Stimulated activated CD4-positive, alpha-beta T cell treated with anti-CD3 and anti-CD28 coated beads, Interleukin-15, amount 100 ng/mL, for 24 hours (primary cell): ENCODE measurements around the gene VPS33A.
"Not testable (repeated sequence)": the region's sequence is repeated elsewhere in the genome, so short reads cannot be mapped to it uniquely, and the experiment has no call there.

Experiments
- DNase-seq: peaks from one replicate; pipeline ENCODE4 v3.0.0-alpha.2; 2020

Gene VPS33A

GRCh38 chr12:122203301-122204166, 62.8 kb downstream of the VPS33A start, which contains the start of gene B3GNT4:
Gene B3GNT4, plus strand, starts transcription at chr12:122203709. Its CDS starts 910 bp downstream, at chr12:122204619.
- DNase-seq: peak; percentile 82

GRCh38 chr12:122202811-122203210, 63.5 kb downstream of the VPS33A start:
- not testable (repeated sequence) for DNase-seq

- DNase-seq: no peak
Measured at GRCh38 chr12:122202017-122202416, 64.3 kb downstream of the VPS33A start.

GRCh38 chr12:122201381-122201780, 64.9 kb downstream of the VPS33A start:
- DNase-seq: no peak

- no peak for DNase-seq
Measured at GRCh38 chr12:122200541-122201175, 65.6 kb downstream of the VPS33A start.

GRCh38 chr12:122199484-122200355, 66.6 kb downstream of the VPS33A start:
- no peak for DNase-seq

- DNase-seq: no peak
Measured at GRCh38 chr12:122197612-122197966, 68.7 kb downstream of the VPS33A start.

- DNase-seq: no peak
Measured at GRCh38 chr12:122195405-122195804, 70.9 kb downstream of the VPS33A start.

- DNase-seq: no peak
Measured at GRCh38 chr12:122194804-122195203, 71.5 kb downstream of the VPS33A start.

- no peak for DNase-seq
Measured at GRCh38 chr12:122192441-122192840, 73.9 kb downstream of the VPS33A start.

GRCh38 chr12:122190842-122191668, 75.2 kb downstream of the VPS33A start:
- DNase-seq: peak; percentile 81

GRCh38 chr12:122189626-122190475, 76.4 kb downstream of the VPS33A start:
- DNase-seq: no peak

- no peak for DNase-seq
Measured at GRCh38 chr12:122187466-122187865, 78.8 kb downstream of the VPS33A start.

GRCh38 chr12:122185494-122186082, 80.7 kb downstream of the VPS33A start:
- no peak for DNase-seq

GRCh38 chr12:122185079-122185478, 81.2 kb downstream of the VPS33A start:
- no peak for DNase-seq

- no peak for DNase-seq
Measured at GRCh38 chr12:122184517-122184916, 81.8 kb downstream of the VPS33A start.

- no peak for DNase-seq
Measured at GRCh38 chr12:122183588-122183940, 82.7 kb downstream of the VPS33A start.

- peak; percentile 48 for DNase-seq
Measured at GRCh38 chr12:122182887-122183587, 83.3 kb downstream of the VPS33A start, which contains the start of gene LRRC43. Gene LRRC43, plus strand, starts transcription at chr12:122183123. Its CDS starts 22 bp downstream, at chr12:122183145.
